NCI-H524 (cell line): ENCODE data around the gene OMA1.
A peak's percentile ranks its signal among the peaks of the same experiment; 100 is the strongest.
"Not testable (repeated sequence)": the region's sequence is repeated elsewhere in the genome, so short reads cannot be mapped to it uniquely, and the experiment has no call there.

ENCODE experiments used
- DNase-seq, 2 experiments: peaks; one replicate each; lab custom pipeline; 2025; lab: John Stamatoyannopoulos, UW

The OMA1 gene

GRCh38 chr1:58546520-58547308 lies at the start of gene OMA1:
OMA1 (minus strand) TSS chr1:58546726; CDS start chr1:58539294, 7,432 bp downstream.
- peak; percentile 88 to 94 for DNase-seq

- DNase-seq, result peak in 1 of 2 experiments; percentile 12
Measured at GRCh38 chr1:58594546-58594945, 48.0 kb upstream of the OMA1 start.

- peak in 1 of 2 experiments; percentile 13 for DNase-seq
Measured at GRCh38 chr1:58592522-58593134, 46.1 kb upstream of the OMA1 start.

- peak in 1 of 2 experiments; percentile 59 for DNase-seq
Measured at GRCh38 chr1:58591806-58592205, 45.3 kb upstream of the OMA1 start.

GRCh38 chr1:58590019-58590418 lies 43.5 kb upstream of the OMA1 start:
- no peak for DNase-seq

- no peak for DNase-seq
Measured at GRCh38 chr1:58588396-58588795, 41.9 kb upstream of the OMA1 start.

GRCh38 chr1:58587667-58588066 lies 41.1 kb upstream of the OMA1 start:
- no peak for DNase-seq

GRCh38 chr1:58586271-58586670 lies 39.7 kb upstream of the OMA1 start:
- DNase-seq, result no peak

GRCh38 chr1:58585581-58586151 lies 39.1 kb upstream of the OMA1 start:
- no peak for DNase-seq

- no peak for DNase-seq
Measured at GRCh38 chr1:58585166-58585565, 38.6 kb upstream of the OMA1 start.

GRCh38 chr1:58584082-58584895 lies 37.8 kb upstream of the OMA1 start:
- peak in 1 of 2 experiments; percentile 41 for DNase-seq

- DNase-seq, result no peak
Measured at GRCh38 chr1:58583496-58583895, 37.0 kb upstream of the OMA1 start.

GRCh38 chr1:58582143-58582542 lies 35.6 kb upstream of the OMA1 start:
- not testable (repeated sequence) for DNase-seq

GRCh38 chr1:58581641-58582040 lies 35.1 kb upstream of the OMA1 start:
- DNase-seq, result no peak

- no peak for DNase-seq
Measured at GRCh38 chr1:58580186-58580585, 33.7 kb upstream of the OMA1 start.

GRCh38 chr1:58577654-58578030 lies 31.1 kb upstream of the OMA1 start:
- no peak for DNase-seq

GRCh38 chr1:58576727-58577653 lies 30.5 kb upstream of the OMA1 start, which contains the start of gene TACSTD2:
TACSTD2 (minus strand) TSS chr1:58577252; CDS start chr1:58577156, 96 bp downstream.
- peak in 1 of 2 experiments; percentile 26 for DNase-seq

- no peak for DNase-seq
Measured at GRCh38 chr1:58576325-58576726, 29.8 kb upstream of the OMA1 start.

GRCh38 chr1:58575551-58576324 lies 29.2 kb upstream of the OMA1 start:
- no peak for DNase-seq

GRCh38 chr1:58574816-58575215 lies 28.3 kb upstream of the OMA1 start:
- no peak for DNase-seq
